Measurements from ENCODE around the gene SORCS2.

- TF ChIP-seq TCF7L2 (IDR thresholded peaks at IDR 0.05; ENCODE audit: low read depth, low read length) (no peak), CTCF (IDR thresholded peaks at IDR 0.05) (no peak), SIN3A (IDR thresholded peaks at IDR 0.05; ENCODE audit: borderline replicate concordance, insufficient read depth, low read depth, low read length) (no peak)
These were observed 170.6 kb downstream of the SORCS2 start for GRCh38 chr4:7362862-7363430.

Data from Panc1 (cell line).